ENCODE data around the gene ERI2. TPM values are rescaled to one million over a fixed set of nuclear protein-coding genes. Genes with fewer than 3 reads are reported as not detected.

The ERI2 gene, protein sequence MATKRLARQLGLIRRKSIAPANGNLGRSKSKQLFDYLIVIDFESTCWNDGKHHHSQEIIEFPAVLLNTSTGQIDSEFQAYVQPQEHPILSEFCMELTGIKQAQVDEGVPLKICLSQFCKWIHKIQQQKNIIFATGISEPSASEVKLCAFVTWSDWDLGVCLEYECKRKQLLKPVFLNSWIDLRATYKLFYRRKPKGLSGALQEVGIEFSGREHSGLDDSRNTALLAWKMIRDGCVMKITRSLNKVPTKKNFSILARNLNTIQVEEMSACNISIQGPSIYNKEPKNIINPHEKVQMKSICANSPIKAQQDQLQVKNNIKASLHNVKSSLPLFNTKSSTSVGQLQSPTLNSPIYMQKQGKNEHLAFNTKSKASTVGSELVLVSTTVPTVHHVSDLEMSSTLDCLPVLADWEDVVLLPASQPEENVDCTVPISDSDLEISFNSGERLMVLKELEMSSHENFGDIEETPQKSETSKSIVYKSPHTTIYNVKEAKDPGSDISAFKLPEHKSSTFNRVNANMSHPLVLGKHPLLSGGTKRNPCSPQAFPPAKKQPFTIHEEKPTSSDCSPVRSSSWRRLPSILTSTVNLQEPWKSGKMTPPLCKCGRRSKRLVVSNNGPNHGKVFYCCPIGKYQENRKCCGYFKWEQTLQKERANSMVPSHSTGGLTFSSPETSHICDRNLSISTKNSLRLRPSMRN
- total RNA-seq (ENCODE audit: low replicate concordance), result 7.8 and 16.1 TPM in 2 replicates

DNA sequence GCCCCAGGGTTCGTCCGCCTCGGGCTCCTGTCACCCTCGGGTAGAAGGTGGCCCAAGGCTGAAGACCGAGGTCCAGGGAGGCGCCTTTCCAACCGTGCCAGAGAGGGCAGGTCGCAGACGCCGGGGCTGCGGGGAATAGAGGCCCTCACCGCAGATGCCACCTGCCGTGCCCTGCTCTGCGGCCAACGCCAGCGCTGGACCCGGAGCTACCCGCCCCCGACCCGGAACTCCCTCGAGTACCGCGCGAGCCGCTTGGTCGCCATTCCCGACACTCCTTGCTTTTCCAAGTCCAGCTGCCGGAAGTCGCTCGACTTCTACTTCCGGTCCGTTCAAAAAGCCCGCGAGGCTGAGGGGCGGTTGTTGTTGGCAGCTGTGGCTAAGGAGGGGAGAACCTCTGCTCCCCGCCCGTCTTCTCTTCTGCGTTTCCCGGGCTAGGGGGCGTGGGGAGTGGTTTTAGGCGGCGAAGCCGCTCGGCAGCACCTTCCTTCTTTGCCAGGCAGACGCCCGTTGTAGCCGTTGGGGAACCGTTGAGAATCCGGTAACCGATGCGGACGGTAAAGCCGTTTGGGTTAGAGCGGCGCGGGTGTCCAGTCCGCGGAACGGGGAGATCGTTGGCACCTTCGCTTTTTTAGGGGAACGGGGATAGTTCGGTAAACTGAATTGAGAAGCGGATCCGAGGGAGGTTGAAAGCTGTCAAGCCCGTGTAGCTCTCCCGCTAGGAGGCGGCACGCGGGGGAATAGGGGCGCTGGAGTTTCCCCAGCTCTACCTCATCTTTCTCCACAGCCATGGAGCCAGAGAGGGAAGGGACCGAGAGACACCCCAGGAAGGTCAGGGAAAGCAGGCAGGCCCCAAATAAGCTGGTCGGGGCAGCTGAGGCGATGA, at the start of gene ERI2, which contains the start of gene REXO5:
Gene ERI2, minus strand, starts transcription at position 305 of the 883 bp plus-strand sequence. Its CDS starts 42 bp downstream, at position 263.
Gene REXO5, plus strand, starts transcription at position 360 of the 883 bp plus-strand sequence. Its CDS starts 427 bp downstream, at position 787.

DNA sequence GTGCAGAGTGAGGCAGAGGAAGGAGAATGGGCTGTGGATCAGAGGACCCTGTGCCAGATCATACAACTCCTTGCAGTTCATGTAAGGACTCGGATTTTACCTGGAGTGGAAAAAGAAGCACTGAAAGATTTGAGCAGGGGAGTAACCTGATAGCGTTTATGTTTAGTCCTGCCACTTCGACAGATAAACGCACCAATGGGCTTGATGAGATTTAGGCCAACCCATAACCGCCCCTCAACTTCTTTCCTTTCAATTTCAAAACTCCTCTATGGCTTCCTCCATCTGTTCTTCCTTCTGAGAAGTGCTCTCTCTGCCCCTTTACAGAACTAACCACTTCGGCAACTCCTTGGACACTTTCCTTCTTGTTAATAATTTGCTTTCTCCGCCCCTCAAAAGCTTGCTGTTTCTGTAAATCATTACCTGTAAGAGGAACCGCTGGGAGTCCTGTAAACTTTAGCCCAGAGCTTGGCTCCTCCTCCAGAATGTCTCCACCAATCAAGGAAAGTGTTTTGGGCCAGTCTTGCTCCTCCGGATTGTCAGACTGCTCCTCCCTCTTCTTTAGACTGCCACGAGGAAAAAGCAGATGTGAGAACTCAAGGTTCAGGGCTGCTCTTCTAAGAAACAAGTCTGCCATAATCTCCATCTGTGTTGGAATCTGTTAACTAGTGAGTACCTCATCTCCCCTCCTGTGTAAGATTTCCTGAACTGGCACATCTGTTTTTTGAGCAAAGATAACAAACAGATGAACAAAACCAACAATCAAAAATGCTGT, 42.6 kb downstream of the ERI2 start, which contains the start of gene ACSM3:
Gene ACSM3, plus strand, starts transcription at position 554 of the 772 bp plus-strand sequence. CDS start 6,021 bp downstream, outside the sequence.

Other genes starting within 250 kb of the ERI2 start
- not detected in 2 replicates for gene ACSM2B, start 230.1 kb downstream of the ERI2 start, total RNA-seq (ENCODE audit: low replicate concordance)
- not detected in 2 replicates for gene ACSM1, start 108.8 kb downstream of the ERI2 start, total RNA-seq (ENCODE audit: low replicate concordance)
- 52.8 and 82.0 TPM in 2 replicates for gene THUMPD1, start 64.7 kb downstream of the ERI2 start, total RNA-seq (ENCODE audit: low replicate concordance)
- gene ACSM3, start 42.5 kb downstream of the ERI2 start, total RNA-seq (ENCODE audit: low replicate concordance), result 0.59 and 0.90 TPM in 2 replicates
- gene REXO5, start 55 bp upstream of the ERI2 start, total RNA-seq (ENCODE audit: low replicate concordance), result 2.8 and 3.9 TPM in 2 replicates
- gene DCUN1D3, start 93.9 kb upstream of the ERI2 start, total RNA-seq (ENCODE audit: low replicate concordance), result 22.3 and 47.2 TPM in 2 replicates
- 50.4 and 91.6 TPM in 2 replicates for gene LYRM1, start 94.3 kb upstream of the ERI2 start, total RNA-seq (ENCODE audit: low replicate concordance)

All from smooth muscle cell of the coronary artery (primary cell).